Peyer's patch (tissue), 4 donors: ENCODE results near the gene ABCF2. TPM values are rescaled to one million over a fixed set of nuclear protein-coding genes. Genes with fewer than 3 reads are reported as not detected.

Experiments used
- DNase-seq, 3 donors: peaks; one replicate each; pipeline ENCODE4 v3.0.0-alpha.2; 2017 to 2019
- H3K27ac ChIP-seq, 4 donors: fragments of 200-600 bp; sonication (generic); one replicate each; pipeline ENCODE4 v1.5.1; 2016 to 2019
- H3K27me3 ChIP-seq, 2 donors: fragments of 200-600 bp; sonication (generic); one replicate each; pipeline ENCODE4 v1.5.1; 2019
- H3K36me3 ChIP-seq, 3 donors: fragments of 200-600 bp; sonication (generic); one replicate each; pipeline ENCODE4 v1.5.1; 2016 to 2019
- H3K4me1 ChIP-seq, 4 donors: fragments of 200-600 bp; sonication (generic); one replicate each; pipeline ENCODE4 v1.5.1; 2016 to 2019
- H3K4me3 ChIP-seq, 4 donors: fragments of 200-600 bp; sonication (generic); 1 replicate in 3 of 4; 2 replicates in 1 of 4; pipeline ENCODE4 v1.5.1; 2016 to 2019; ENCODE audit warnings: mild to moderate bottlenecking in 1 of 4
- H3K9me3 ChIP-seq, 4 donors: fragments of 200-600 bp; sonication (generic); one replicate each; pipeline ENCODE4 v1.5.1; 2016 to 2019; ENCODE audit warnings: mild to moderate bottlenecking in 1 of 4
- CTCF ChIP-seq, 6 experiments: fragments of 450-650 bp in 4 of 6; fragments of 200-600 bp in 2 of 6; sonication (generic) in 1 of 6; IDR thresholded peaks; one replicate each; pipeline ENCODE4 v1.5.1; 2017 to 2019; ENCODE audit warnings: antibody characterized with exemption in 6 of 6, mild to moderate bottlenecking in 3 of 6, moderate library complexity in 1 of 6
- POLR2A ChIP-seq, 2 donors: fragments of 450-650 bp; IDR thresholded peaks; one replicate each; pipeline ENCODE4 v1.5.1; 2017; ENCODE audit warnings: antibody characterized with exemption in 2 of 2, mild to moderate bottlenecking in 2 of 2, moderate library complexity in 2 of 2
- total RNA-seq, 4 donors: library from RNA; depleted of rRNA; stranded (reverse); fragments of >200 nt; gene quantifications; one replicate each; pipeline ENCODE4 v1.1.0, GENCODE V29; 2016

The ABCF2 gene
- total RNA-seq, 4 donors from 2014 or later = 20.7 to 29.7 (median 26.4) TPM

- TF ChIP-seq POLR2A (IDR thresholded peaks at IDR 0.05) = no peak
- TF ChIP-seq CTCF (IDR thresholded peaks at IDR 0.05) = no peak
- H3K4me3 ChIP-seq = no peak overlapping the region
These were observed 47.1 kb downstream of the ABCF2 start for GRCh38 chr7:151179946-151180345.

GRCh38 chr7:151179287-151179860, 47.6 kb downstream of the ABCF2 start:
- TF ChIP-seq CTCF (IDR thresholded peaks at IDR 0.05) = no peak
- no peak for TF ChIP-seq POLR2A (IDR thresholded peaks at IDR 0.05)
- Histone ChIP-seq H3K4me3 (no peak overlapping the region), H3K4me1 (no peaks in the 10 kb centered on the region), H3K9me3 (no peaks in the 10 kb centered on the region), H3K36me3 (no peaks in the 10 kb centered on the region), H3K27me3 (no peaks in the 10 kb centered on the region), H3K27ac (no peak overlapping the region)
- DNase-seq = no peak

More at GRCh38 chr7:151179946-151180345, 47.1 kb downstream of the ABCF2 start:
- H3K4me1 ChIP-seq = no peaks in the 10 kb centered on the region
- no peaks in the 10 kb centered on the region for H3K36me3 ChIP-seq
- no peaks in the 10 kb centered on the region for H3K27me3 ChIP-seq
- no peak overlapping the region for H3K27ac ChIP-seq
- no peaks in the 10 kb centered on the region for H3K9me3 ChIP-seq
- no peak for DNase-seq

GRCh38 chr7:151178831-151179230, 48.2 kb downstream of the ABCF2 start:
- no peak overlapping the region for H3K4me3 ChIP-seq
- H3K36me3 ChIP-seq = no peaks in the 10 kb centered on the region
- TF ChIP-seq CTCF (IDR thresholded peaks at IDR 0.05) (no peak), POLR2A (IDR thresholded peaks at IDR 0.05) (no peak)
- H3K4me1 ChIP-seq = no peaks in the 10 kb centered on the region
- no peaks in the 10 kb centered on the region for H3K27me3 ChIP-seq
- no peaks in the 10 kb centered on the region for H3K9me3 ChIP-seq
- no peak for DNase-seq
- H3K27ac ChIP-seq = no peak overlapping the region

GRCh38 chr7:151178236-151178635, 48.8 kb downstream of the ABCF2 start:
- TF ChIP-seq POLR2A (IDR thresholded peaks at IDR 0.05) (no peak), CTCF (IDR thresholded peaks at IDR 0.05) (no peak)
- Histone ChIP-seq H3K9me3 (no peaks in the 10 kb centered on the region), H3K4me1 (no peaks in the 10 kb centered on the region), H3K36me3 (no peaks in the 10 kb centered on the region), H3K27me3 (no peaks in the 10 kb centered on the region), H3K27ac (no peak overlapping the region), H3K4me3 (no peak overlapping the region)
- no peak for DNase-seq

GRCh38 chr7:151177310-151177709, 49.7 kb downstream of the ABCF2 start:
- no peaks in the 10 kb centered on the region for H3K9me3 ChIP-seq
- no peak for DNase-seq
- H3K36me3 ChIP-seq = no peaks in the 10 kb centered on the region
- no peak overlapping the region for H3K4me3 ChIP-seq
- no peak overlapping the region for H3K27ac ChIP-seq
- no peaks in the 10 kb centered on the region for H3K4me1 ChIP-seq
- peaks cover 0 to 4% of the 10 kb centered on the region in 2 donors for H3K27me3 ChIP-seq
- no peak for TF ChIP-seq POLR2A (IDR thresholded peaks at IDR 0.05)
- TF ChIP-seq CTCF (IDR thresholded peaks at IDR 0.05) = no peak

GRCh38 chr7:151176401-151176800, 50.6 kb downstream of the ABCF2 start:
- DNase-seq = no peak
- H3K4me3 ChIP-seq = no peak overlapping the region
- peaks cover 0 to 4% of the 10 kb centered on the region in 2 donors for H3K27me3 ChIP-seq
- H3K27ac ChIP-seq = no peak overlapping the region
- no peaks in the 10 kb centered on the region for H3K4me1 ChIP-seq
- TF ChIP-seq POLR2A (IDR thresholded peaks at IDR 0.05) (no peak), CTCF (IDR thresholded peaks at IDR 0.05) (no peak)
- no peaks in the 10 kb centered on the region for H3K9me3 ChIP-seq
- no peaks in the 10 kb centered on the region for H3K36me3 ChIP-seq
